HG02678 (cell line): ENCODE results near the gene CD200.

Source experiments
- ATAC-seq: cut with Tn5 transposase; IDR thresholded peaks from one replicate; pipeline ENCODE4 v1.9.1; 2021; ENCODE audit warnings: mild to moderate bottlenecking, moderate library complexity; ENCODE audit not compliant: unreplicated experiment

The CD200 gene

DNA sequence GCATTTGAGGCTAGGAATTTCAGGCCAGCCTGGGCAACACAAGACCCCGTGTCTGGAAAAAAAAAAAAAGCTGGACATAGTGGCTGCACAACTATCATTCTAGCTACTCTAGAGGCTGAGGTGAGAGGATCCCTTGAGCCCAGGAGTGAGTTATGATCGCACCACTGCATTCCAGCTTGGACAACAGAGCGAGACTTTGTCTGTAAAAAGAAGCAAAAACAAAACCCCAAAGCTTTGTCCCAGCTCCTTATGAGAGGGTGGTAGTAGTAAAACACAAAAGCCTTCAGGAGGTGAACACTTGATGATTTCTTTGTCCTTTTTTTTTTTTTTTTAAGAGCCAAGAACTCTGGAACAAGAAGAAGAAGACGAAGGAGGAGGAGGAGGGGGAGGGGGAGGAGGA is 1.1 kb upstream of the CD200 start:
- ATAC-seq = no peak

GRCh38 chr3:112333381-112334317 is 693 bp downstream of the CD200 start:
- peak; percentile 43 for ATAC-seq

DNA sequence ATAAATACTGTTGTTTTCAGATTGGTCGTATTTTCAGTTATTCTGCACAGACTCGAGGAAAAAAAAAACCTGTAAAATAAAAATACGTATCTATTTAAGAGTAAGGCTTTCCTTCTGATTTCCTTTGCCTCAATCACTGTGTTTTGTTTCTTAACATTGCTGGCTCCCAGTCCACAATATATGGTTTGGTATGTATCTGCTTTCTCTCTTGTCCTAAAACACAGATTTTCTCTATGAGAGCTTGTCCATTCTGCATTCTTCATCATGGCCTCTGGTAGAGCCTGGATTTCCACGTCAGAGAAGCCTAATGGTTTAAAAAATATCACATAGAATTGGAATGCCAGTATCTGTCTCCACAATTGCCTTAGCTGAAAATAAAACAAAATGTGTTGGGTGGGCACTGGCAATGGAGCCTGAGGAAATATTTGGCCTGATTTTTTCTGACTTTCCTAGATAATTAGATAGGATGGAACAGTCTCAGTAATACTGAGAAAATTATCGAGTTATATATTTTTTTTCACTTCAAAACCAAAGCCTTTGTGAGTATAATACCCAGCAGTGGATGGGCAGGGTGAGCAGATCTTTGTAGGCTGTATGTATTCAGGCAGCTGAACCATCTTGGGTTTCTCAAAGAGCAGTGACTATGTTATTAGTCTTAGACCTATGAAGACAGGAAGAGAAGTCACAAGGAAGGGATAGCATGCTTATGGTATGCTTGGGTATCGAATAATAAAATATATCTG is 1.9 kb downstream of the CD200 start:
- no peak for ATAC-seq

DNA sequence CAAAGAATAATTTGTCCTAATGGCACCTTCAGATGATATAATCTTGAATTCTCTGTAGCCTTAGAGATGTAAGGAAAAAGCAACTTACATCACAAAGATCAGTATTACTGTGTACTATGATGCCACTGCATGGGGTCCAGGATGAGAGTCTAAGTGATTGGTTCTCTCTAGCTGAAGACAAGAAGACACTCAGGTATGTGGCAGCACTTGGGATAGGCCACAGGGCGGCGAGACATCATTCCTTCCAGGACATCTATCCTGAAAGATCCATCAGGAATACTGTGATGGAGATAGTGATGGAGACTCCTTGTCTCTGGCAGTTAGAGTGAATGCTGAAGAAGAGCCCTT is 2.5 kb downstream of the CD200 start:
- ATAC-seq = no peak

GRCh38 chr3:112338021-112338726 is 5.2 kb downstream of the CD200 start:
- ATAC-seq = no peak

DNA sequence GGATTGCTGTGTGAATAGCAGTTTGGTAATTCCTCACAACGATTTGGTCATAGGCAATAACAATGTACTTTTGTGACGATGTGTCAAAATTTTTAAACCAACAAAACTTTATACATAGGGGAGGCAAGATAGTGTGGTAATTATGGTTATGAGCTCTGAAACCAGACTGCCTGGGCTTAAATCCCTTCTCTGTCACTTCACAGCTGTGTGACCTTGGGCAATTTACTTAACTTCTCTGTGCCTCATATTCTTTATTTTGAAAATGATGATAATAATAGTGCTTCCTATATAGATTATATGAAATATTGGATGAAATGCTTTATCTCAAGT is 5.7 kb downstream of the CD200 start:
- ATAC-seq = no peak

DNA sequence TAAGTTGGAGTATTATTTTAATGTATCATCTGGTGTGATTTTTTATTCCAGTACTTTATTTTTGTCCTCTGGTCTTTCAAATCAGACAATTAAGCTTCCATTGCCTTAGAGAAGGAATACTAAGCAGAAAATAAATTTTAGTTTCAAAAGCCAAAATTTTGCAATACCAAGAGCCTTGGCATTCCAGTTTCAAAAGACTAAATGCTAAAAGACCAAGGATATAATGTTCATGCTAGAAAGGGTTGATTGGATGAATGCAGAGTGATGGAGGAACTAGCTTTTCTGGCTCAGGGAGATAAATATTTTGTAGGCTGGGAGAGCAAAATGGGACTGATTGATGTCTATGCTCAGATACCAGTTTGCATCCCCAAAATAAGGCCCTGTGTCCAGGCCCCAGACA is 6.2 kb downstream of the CD200 start:
- ATAC-seq = no peak

DNA sequence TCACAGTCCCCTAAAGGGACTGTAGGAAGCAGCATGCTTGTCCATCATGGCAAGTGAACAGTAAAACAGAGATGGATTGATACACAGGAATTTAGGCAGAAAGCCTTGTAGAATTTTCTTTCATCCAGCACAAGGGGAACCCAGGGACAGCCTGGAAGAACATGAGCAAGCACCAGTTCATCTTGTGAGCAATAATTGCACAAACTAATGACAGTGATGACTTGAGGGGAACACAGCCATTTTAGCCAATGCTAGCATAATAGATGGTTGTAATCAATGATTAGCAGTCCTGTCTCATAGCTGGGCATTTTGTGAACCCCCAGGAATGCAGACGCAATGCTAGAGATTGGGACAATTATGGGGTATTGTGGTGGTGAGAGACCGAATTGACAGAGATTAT is 6.7 kb downstream of the CD200 start:
- ATAC-seq = no peak

GRCh38 chr3:112341386-112341785 is 8.4 kb downstream of the CD200 start:
- ATAC-seq = no peak

GRCh38 chr3:112345681-112346080 is 12.7 kb downstream of the CD200 start:
- no peak for ATAC-seq

- no peak for ATAC-seq
These were observed 13.7 kb downstream of the CD200 start for GRCh38 chr3:112346491-112347122.

DNA sequence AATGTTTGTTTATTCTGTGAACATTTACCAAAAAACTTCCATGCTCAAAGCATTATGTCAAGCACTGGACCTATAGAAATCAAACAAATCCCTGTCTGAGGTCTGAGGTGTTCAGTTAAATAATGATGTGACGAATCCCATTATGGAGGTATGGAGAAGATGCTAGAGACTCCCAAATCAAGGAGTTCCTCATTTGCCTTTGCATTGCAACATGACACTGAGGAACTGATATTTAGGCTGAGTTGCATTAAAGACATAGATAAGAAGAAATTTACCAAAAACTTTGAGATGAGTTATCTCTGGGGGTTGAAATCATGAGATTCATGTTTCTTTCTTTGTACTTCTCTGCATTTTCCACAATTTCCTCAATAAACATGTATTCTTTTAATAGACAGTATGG is 16.0 kb downstream of the CD200 start:
- ATAC-seq = no peak

DNA sequence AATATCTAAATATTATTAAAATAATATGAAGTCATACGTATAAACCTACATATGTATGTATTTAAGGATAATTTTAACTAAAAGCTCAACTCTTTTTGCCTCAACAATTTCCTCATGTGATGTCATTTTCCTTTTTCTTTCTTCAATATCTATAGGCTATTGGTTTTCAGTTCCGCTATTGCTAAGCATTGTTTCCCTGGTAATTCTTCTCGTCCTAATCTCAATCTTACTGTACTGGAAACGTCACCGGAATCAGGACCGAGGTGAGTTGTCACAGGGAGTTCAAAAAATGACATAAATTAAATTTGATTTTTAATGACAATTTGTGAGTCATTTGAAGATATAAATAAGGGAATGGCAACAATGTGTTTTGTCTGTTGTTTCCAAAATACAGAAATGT is 16.6 kb downstream of the CD200 start:
- no peak for ATAC-seq

GRCh38 chr3:112350018-112350810 is 17.3 kb downstream of the CD200 start:
- ATAC-seq = no peak

- ATAC-seq = no peak
These were observed 18.1 kb downstream of the CD200 start for GRCh38 chr3:112351036-112351435.

GRCh38 chr3:112351823-112352222 is 18.9 kb downstream of the CD200 start:
- no peak for ATAC-seq

GRCh38 chr3:112352720-112353119 is 19.8 kb downstream of the CD200 start:
- ATAC-seq = no peak

- ATAC-seq = no peak
These were observed 20.4 kb downstream of the CD200 start for GRCh38 chr3:112353365-112353764.

DNA sequence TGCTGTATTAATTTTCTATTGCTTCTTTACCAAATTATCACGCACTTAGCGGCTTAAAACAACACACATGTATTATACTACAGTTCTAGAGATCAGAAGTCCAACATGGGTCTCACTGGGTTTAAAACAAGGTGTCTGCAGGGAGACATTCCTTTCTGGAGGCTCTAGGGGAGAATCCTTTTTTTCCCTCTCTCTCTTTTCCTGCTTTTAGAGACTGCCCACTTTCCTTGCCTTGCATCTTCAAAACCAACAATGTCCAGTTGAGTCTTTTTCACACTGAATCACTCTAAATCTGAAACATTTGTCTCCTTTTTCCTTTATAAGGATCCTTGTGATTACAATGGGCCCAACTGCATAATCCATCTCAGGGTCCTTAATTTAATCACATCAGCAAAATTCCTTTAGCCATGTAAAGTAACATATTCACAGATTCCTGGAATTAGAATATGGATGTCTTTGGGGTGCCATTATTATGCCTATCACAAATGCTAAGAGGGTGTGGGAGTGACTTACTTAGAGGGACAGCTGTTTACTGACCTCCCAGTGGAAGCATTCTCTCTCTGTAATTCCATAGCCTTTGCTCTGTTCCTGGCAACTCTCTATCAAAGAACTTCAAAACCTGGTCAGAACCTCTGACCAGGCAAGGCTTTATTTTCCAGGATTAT is 21.8 kb downstream of the CD200 start:
- no peak for ATAC-seq

DNA sequence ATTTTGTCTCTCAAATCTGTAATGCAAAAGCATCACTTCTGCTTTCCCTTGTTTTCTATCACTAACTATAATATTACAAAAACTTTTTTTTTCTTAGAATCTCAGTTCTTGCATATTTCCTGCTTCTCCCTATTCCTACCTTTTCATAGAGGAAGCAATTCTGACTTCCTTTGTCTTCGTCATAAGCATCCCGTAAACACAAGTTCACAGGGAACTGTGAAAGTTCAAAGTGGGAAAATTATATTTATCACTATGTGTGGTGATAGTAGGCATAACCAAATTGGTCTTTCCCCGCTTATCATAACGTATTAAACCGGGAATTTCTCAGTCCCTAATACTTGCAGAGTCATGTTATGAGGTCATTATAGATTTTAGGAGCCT is 22.3 kb downstream of the CD200 start:
- no peak for ATAC-seq
